Cardiac muscle cell (in vitro differentiated cells and primary cell): ENCODE results near the gene CAMKMT. TPM values are rescaled to one million over a fixed set of nuclear protein-coding genes. Genes with fewer than 3 reads are reported as not detected.

Source experiments
- DNase-seq, 2 donors: peaks; one replicate each; pipeline versions ENCODE4 v3.0.0 to v3.0.0-alpha.2; 2010 to 2017; ENCODE audit warnings: low read depth in 1 of 2, low spot score in 1 of 2
- H3K27ac ChIP-seq: fragments of 200-600 bp; sonication (generic); 2 replicates; pipeline ENCODE4 v1.5.1; 2016
- H3K27me3 ChIP-seq: fragments of 200-600 bp; sonication (generic); 2 replicates; pipeline ENCODE4 v1.6.0; 2016; ENCODE audit warnings: control low read depth
- H3K36me3 ChIP-seq: fragments of 200-600 bp; sonication (generic); 2 replicates; pipeline ENCODE4 v1.5.1; 2016; ENCODE audit warnings: control low read depth
- H3K4me1 ChIP-seq: fragments of 200-600 bp; sonication (generic); 2 replicates; pipeline ENCODE4 v1.8.1; 2017; ENCODE audit warnings: low read depth, mild to moderate bottlenecking, mixed run types
- H3K4me3 ChIP-seq: fragments of 200-600 bp; sonication (generic); 2 replicates; pipeline ENCODE4 v1.5.1; 2016; ENCODE audit warnings: mild to moderate bottlenecking
- H3K9me3 ChIP-seq: fragments of 200-600 bp; sonication (generic); 2 replicates; pipeline ENCODE4 v1.5.1; 2017; ENCODE audit warnings: low read depth, mild to moderate bottlenecking, control low read depth
- polyA plus RNA-seq: library from polyadenylated mRNA; unstranded; fragments of >200 nt; fragmentation: Nextera tagmentation; extraction: Ambion mirVana; gene quantifications from 2 replicates; pipeline ENCODE4 v1.2.1, GENCODE V29; 2016
- total RNA-seq: library from RNA; depleted of rRNA; stranded (reverse); fragments of >200 nt; gene quantifications from 2 replicates; pipeline ENCODE4 v1.2.3, GENCODE V29; 2016
- TF ChIP-seq, protein P1 (sequence below): IDR thresholded peaks from 2 replicates; pipeline ENCODE4 v1.5.1; 2012; ENCODE audit warnings: low read depth, mild to moderate bottlenecking, low read length

Gene CAMKMT
- total and polyA plus RNA-seq, 2 experiments from 2014 or later, result 16.9 to 20.6 TPM

DNA sequence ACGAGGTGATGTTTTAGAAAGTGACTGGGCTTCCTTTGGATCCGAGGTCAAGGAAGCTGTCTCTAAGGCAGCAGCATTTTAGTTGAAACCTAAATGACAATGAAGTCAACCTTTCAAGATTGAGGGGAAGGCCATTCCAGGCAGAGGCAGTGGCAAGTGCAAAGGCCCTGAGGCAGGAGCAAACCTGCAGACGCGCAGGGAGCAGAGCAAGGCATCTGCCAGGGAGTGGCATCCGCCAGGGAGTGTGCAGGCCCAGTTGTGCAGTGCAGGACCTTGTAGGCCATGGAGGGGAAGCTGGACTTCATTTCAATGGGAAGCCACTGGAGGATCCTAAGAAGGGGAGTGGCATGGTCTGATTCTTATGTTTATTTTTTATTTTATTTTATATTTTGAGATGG is 425.1 kb downstream of the CAMKMT start:
- no peak for DNase-seq
- Histone ChIP-seq H3K4me1 (no peaks in the 10 kb centered on the region), H3K4me3 (no peak overlapping the region), H3K27me3 (peaks cover 7% of the 10 kb centered on the region), H3K27ac (no peak overlapping the region), H3K9me3 (no peaks in the 10 kb centered on the region), H3K36me3 (no peaks in the 10 kb centered on the region)
- TF ChIP-seq, protein P1, sequence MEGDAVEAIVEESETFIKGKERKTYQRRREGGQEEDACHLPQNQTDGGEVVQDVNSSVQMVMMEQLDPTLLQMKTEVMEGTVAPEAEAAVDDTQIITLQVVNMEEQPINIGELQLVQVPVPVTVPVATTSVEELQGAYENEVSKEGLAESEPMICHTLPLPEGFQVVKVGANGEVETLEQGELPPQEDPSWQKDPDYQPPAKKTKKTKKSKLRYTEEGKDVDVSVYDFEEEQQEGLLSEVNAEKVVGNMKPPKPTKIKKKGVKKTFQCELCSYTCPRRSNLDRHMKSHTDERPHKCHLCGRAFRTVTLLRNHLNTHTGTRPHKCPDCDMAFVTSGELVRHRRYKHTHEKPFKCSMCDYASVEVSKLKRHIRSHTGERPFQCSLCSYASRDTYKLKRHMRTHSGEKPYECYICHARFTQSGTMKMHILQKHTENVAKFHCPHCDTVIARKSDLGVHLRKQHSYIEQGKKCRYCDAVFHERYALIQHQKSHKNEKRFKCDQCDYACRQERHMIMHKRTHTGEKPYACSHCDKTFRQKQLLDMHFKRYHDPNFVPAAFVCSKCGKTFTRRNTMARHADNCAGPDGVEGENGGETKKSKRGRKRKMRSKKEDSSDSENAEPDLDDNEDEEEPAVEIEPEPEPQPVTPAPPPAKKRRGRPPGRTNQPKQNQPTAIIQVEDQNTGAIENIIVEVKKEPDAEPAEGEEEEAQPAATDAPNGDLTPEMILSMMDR, result no peak

DNA sequence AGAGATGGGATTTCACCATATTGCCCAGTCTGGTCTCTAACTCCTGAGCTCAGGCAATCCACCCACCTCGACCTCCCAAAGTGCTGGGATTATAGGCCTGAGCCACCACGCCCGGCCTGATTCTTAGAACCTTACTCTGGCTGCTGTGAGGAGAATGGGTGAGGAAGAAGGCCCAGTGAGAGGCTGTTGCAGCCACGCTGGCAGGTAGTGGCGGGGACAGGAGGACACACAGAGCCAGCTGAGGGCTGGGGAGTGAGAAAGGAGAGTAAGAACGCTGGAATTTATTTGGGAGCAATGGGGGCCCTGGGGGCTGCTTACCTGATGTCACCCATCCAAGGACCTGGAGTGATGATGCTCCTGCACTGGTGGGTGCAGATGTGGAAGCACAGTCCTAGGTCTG is 425.9 kb downstream of the CAMKMT start:
- no peak for DNase-seq
- TF ChIP-seq, protein P1, result no peak

DNA sequence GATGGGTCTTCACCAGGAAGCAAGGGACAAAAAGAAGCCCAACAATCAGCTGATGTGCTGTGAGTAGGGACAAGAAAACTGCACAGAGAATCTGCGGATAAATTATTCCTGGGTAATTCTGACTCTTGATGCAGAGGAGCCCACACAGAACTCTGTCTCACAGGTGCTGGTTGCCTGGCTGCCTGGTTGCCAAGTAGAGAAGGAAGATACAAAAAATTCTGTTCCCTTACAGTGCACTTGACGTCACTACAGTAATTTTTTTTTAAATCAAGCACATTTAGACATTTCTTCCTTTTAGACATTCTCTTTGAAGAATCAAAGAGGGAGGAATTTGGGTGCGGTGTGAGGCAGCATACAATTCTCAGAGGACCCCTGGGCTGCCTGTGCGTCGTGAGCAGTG is 427.7 kb downstream of the CAMKMT start:
- H3K4me3 ChIP-seq, result no peak overlapping the region
- TF ChIP-seq, protein P1, result no peak
- H3K9me3 ChIP-seq, result no peaks in the 10 kb centered on the region
- no peak overlapping the region for H3K27ac ChIP-seq
- no peaks in the 10 kb centered on the region for H3K36me3 ChIP-seq
- peaks cover 7% of the 10 kb centered on the region for H3K27me3 ChIP-seq
- DNase-seq, result no peak
- H3K4me1 ChIP-seq, result no peaks in the 10 kb centered on the region

More for the DNA sequence above, 425.9 kb downstream of the CAMKMT start:
- H3K4me3 ChIP-seq, result no peak overlapping the region
- H3K4me1 ChIP-seq, result no peaks in the 10 kb centered on the region
- no peak overlapping the region for H3K27ac ChIP-seq
- H3K9me3 ChIP-seq, result no peaks in the 10 kb centered on the region
- H3K36me3 ChIP-seq, result no peaks in the 10 kb centered on the region
- peaks cover 7% of the 10 kb centered on the region for H3K27me3 ChIP-seq

DNA sequence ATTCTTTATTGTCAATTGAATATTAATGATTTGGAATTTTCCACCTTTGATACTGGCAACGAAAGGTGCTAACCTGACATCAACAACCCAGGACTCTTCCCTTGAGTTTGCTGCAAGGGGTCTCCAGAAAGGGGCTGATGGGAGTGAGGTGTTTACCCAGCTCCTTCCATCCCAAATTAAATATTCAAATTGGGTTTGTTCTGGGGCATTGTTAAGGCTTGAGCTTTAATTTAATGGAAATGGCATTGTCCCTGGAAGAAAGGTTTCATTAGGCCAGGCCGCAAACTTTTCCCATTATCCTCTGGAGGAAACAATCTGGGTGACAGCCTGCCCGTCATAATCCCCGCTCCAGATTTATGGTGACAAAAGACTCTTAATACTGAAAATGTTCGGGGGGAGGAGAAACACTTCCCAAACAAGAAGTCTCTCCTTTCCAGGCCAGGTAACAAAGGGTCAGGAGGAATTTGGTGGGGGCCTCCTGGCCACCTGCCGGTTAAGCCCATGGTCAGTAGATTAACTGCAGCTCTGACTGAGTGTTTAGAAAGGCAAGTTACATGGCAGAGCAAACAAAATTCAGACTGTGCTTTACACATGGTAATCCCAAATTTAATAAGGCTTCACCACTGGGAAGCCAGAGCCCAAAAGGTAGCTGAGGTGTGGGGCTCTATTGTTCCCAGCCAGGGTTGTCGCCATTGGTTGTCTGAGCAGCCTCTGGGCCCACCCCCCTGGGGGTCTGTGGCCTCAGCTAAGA is 428.4 kb downstream of the CAMKMT start:
- Histone ChIP-seq H3K4me1 (no peaks in the 10 kb centered on the region), H3K9me3 (no peaks in the 10 kb centered on the region), H3K4me3 (no peak overlapping the region), H3K36me3 (no peaks in the 10 kb centered on the region), H3K27me3 (peaks cover 7% of the 10 kb centered on the region), H3K27ac (no peak overlapping the region)
- DNase-seq, result no peak
- TF ChIP-seq, protein P1, result no peak

DNA sequence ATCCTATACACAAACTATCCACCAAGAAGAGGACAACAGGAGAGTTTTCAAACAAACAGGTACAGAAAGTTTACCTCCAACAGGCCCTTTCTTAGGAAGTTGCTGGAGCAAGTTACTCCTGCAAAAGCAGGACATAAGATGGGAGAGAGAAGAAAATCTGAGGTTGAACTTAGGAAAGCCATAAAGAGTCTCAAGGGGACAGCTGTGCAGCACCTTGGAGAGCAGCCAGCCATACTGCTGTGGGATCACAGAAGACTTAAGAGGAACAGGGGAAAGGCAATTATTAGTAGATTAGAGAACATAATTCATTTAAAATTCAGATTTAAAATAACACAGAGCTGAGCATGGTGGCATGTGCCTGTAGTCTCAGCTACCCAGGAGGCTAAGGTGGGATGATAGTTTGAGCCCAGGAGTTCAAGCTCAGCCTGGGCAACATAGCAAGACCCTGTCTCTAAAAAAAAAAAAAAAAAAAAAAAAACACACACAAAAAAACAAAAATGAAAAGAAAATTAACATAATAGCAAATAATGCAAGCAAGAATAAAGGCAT is 431.6 kb downstream of the CAMKMT start:
- Histone ChIP-seq H3K4me3 (no peak overlapping the region), H3K27ac (no peak overlapping the region), H3K9me3 (no peaks in the 10 kb centered on the region), H3K4me1 (no peaks in the 10 kb centered on the region), H3K27me3 (peaks cover 33% of the 10 kb centered on the region), H3K36me3 (no peaks in the 10 kb centered on the region)
- TF ChIP-seq, protein P1, result no peak
- DNase-seq, result peak; percentile 54 to 82
